Activated CD8-positive, alpha-beta memory T cell treated with anti-CD3 and anti-CD28 coated beads, Interleukin-2, amount 50 U/mL, for 24 hours (primary cell): ENCODE measurements around the gene ZNF780B.

Experiments used
- DNase-seq: peaks from one replicate; pipeline ENCODE4 v3.0.0-alpha.2; 2020; ENCODE audit errors: extremely low read depth

ZNF780B gene

DNA sequence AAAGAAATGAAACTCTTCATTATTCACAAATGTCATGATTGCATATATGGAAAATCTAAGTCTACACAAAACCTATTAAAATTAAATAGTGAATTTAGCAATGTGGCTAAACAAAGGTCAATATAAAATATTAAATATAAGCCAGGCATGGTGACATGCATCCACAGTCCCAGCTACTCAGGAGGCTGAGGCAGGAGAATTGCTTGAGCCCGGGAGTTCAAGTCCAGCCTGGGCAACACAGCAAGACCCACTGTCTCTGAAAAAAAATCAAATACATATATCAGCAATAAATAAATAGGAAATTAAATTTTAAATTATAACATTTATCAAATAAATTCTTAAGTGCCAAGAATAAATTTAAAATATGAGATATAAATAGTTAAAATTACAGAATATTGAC is 73.1 kb downstream of the ZNF780B start:
- no peak for DNase-seq
